Ascending aorta (tissue), 2 donors: Measurements from ENCODE around the gene PAPPA2. TPM values are rescaled to one million over a fixed set of nuclear protein-coding genes. Genes with fewer than 3 reads are reported as not detected.

Experiments
- DNase-seq, 2 donors: peaks; one replicate each; pipeline ENCODE4 v3.0.0-alpha.2; 2019; ENCODE audit warnings: low spot score in 2 of 2
- H3K27ac ChIP-seq, 2 donors: fragments of 200-600 bp; sonication (generic); one replicate each; pipeline ENCODE4 v1.5.1; 2016 to 2017; ENCODE audit warnings: mild to moderate bottlenecking in 1 of 2
- H3K27me3 ChIP-seq: fragments of 200-600 bp; sonication (generic); one replicate; pipeline ENCODE4 v1.5.1; 2017
- H3K36me3 ChIP-seq, 2 donors: fragments of 200-600 bp; sonication (generic); one replicate each; pipeline ENCODE4 v1.5.1; 2016
- H3K4me1 ChIP-seq, 2 donors: fragments of 200-600 bp; sonication (generic); one replicate each; pipeline ENCODE4 v1.5.1; 2016 to 2017; ENCODE audit warnings: mild to moderate bottlenecking in 1 of 2
- H3K4me3 ChIP-seq, 2 donors: fragments of 200-600 bp; sonication (generic); one replicate each; pipeline ENCODE4 v1.5.1; 2016 to 2017; ENCODE audit warnings: mild to moderate bottlenecking in 1 of 2
- H3K9me3 ChIP-seq, 2 donors: fragments of 200-600 bp; sonication (generic); one replicate each; pipeline ENCODE4 v1.5.1; 2016
- CTCF ChIP-seq, 3 experiments: fragments of 200-600 bp in 2 of 3; fragments of 450-650 bp in 1 of 3; sonication (generic) in 2 of 3; IDR thresholded peaks; one replicate each; pipeline ENCODE4 v1.5.1; 2016 to 2019; ENCODE audit warnings: antibody characterized with exemption in 3 of 3, mild to moderate bottlenecking in 1 of 3, moderate library complexity in 1 of 3
- intact Hi-C: fragments of 100-400 bp; cut with DNase I; formaldehyde crosslinking; loops from one replicate; pipeline ENCODE4 v1.15.1; 2023
- total RNA-seq: library from RNA; depleted of rRNA; stranded (reverse); fragments of >200 nt; gene quantifications from one replicate; pipeline ENCODE4 v1.1.0, GENCODE V29; 2016

The PAPPA2 gene
- total RNA-seq, 1 donor from 2014 or later, result 2.9 TPM

- no peaks in the 10 kb centered on the region for H3K9me3 ChIP-seq
Measured at GRCh38 chr1:176774224-176774623, 311.2 kb downstream of the PAPPA2 start.

DNA sequence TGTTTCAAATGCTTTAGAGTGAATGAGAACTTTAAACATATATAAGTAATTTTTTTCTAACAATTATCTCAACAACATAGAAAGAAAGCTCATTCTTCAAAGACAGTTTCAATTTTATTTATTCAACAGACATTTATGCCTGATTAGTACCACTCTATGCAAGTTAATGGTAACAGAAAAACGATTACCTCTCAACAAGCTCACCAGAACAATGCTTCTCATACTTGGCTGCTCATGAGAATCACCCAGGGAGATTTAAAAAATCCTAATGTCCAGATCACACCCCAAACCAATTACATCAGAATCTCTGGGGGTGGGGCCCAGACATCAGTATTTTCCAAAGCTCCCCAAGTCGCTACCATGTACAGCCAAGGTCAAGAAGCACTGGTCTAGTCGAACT is 312.4 kb downstream of the PAPPA2 start:
- H3K36me3 ChIP-seq, result no peaks in the 10 kb centered on the region
- DNase-seq, result no peak
- H3K27ac ChIP-seq, result no peak overlapping the region
- TF ChIP-seq CTCF (IDR thresholded peaks at IDR 0.05), result no peak
- H3K27me3 ChIP-seq, result no peaks in the 10 kb centered on the region
- H3K9me3 ChIP-seq, result no peaks in the 10 kb centered on the region
- intact Hi-C loops, result no loop called here
- no peak overlapping the region for H3K4me3 ChIP-seq
- no peaks in the 10 kb centered on the region for H3K4me1 ChIP-seq

More at GRCh38 chr1:176774224-176774623, 311.2 kb downstream of the PAPPA2 start:
- no peak for TF ChIP-seq CTCF (IDR thresholded peaks at IDR 0.05)
- no peak overlapping the region for H3K27ac ChIP-seq
- no peak for DNase-seq
- no peaks in the 10 kb centered on the region for H3K4me1 ChIP-seq
- no peaks in the 10 kb centered on the region for H3K36me3 ChIP-seq
- no peaks in the 10 kb centered on the region for H3K27me3 ChIP-seq
- intact Hi-C loops, result no loop called here
- no peak overlapping the region for H3K4me3 ChIP-seq

- H3K36me3 ChIP-seq, result no peaks in the 10 kb centered on the region
- no peak overlapping the region for H3K4me3 ChIP-seq
- TF ChIP-seq CTCF (IDR thresholded peaks at IDR 0.05), result no peak
- DNase-seq, result no peak
- intact Hi-C loops, result no loop called here
- H3K27me3 ChIP-seq, result no peaks in the 10 kb centered on the region
- H3K9me3 ChIP-seq, result no peaks in the 10 kb centered on the region
- no peaks in the 10 kb centered on the region for H3K4me1 ChIP-seq
- no peak overlapping the region for H3K27ac ChIP-seq
Measured at GRCh38 chr1:176775996-176776395, 313.0 kb downstream of the PAPPA2 start.

DNA sequence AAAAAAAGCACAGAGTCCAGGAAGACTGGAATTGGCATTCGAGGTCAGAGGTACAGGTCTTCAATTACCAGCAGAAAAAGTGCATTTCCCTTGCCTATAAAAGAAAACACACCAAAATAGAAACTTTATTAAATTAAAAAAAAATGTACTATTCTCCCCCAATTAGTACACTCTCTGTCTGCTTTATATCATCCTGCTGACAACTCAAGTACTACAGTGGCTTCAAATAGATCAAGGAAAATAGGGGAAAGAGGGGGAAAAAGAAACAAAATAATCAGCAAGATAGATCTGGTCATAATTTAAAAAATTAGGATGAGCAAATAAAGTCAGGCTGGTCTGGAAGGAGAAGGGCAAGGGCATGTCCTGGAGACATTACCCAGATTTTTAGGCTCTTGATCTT is 315.1 kb downstream of the PAPPA2 start:
- Histone ChIP-seq H3K27ac (no peak overlapping the region), H3K4me3 (no peak overlapping the region), H3K27me3 (no peaks in the 10 kb centered on the region), H3K4me1 (no peaks in the 10 kb centered on the region), H3K36me3 (no peaks in the 10 kb centered on the region), H3K9me3 (no peaks in the 10 kb centered on the region)
- no peak for DNase-seq
- intact Hi-C loops, result no loop called here
- no peak for TF ChIP-seq CTCF (IDR thresholded peaks at IDR 0.05)

GRCh38 chr1:176779992-176780328 is 317.0 kb downstream of the PAPPA2 start:
- Histone ChIP-seq H3K4me1 (no peaks in the 10 kb centered on the region), H3K36me3 (no peaks in the 10 kb centered on the region), H3K27me3 (no peaks in the 10 kb centered on the region), H3K27ac (no peak overlapping the region), H3K9me3 (no peaks in the 10 kb centered on the region), H3K4me3 (no peak overlapping the region)
- no peak for DNase-seq
- intact Hi-C loops, result no loop called here
- no peak for TF ChIP-seq CTCF (IDR thresholded peaks at IDR 0.05)

DNA sequence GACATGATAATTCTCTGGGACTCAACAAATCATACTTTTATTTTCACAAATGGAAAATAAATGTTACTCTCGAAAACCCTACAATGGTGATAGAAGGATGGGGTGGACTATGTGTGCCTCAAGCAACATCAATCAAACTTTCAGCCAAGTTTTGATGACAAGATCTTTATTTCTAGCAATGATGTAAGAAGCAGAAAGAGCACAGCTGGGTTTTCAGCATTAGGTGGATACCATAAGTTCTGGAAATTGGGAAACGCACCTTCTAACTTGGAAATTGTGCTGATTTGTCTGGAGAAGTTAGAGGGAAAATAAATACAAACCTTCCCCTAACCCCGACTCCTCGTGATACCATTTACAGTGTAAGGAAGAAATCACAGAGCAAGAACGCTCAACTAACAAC is 320.3 kb downstream of the PAPPA2 start:
- H3K9me3 ChIP-seq, result no peaks in the 10 kb centered on the region
- intact Hi-C loops, result no loop called here
- TF ChIP-seq CTCF (IDR thresholded peaks at IDR 0.05), result no peak
- H3K4me1 ChIP-seq, result no peaks in the 10 kb centered on the region
- H3K36me3 ChIP-seq, result no peaks in the 10 kb centered on the region
- no peak overlapping the region for H3K27ac ChIP-seq
- no peak overlapping the region for H3K4me3 ChIP-seq
- DNase-seq, result no peak
- no peaks in the 10 kb centered on the region for H3K27me3 ChIP-seq
